Fibroblast of peridontal ligament (primary cell): ENCODE results near the gene KDM4C.
A peak's percentile ranks its signal among the peaks of the same experiment; 100 is the strongest.
"Not testable (repeated sequence)": the region's sequence is repeated elsewhere in the genome, so short reads cannot be mapped to it uniquely, and the experiment has no call there.

Experiments
- DNase-seq: peaks from one replicate; pipeline ENCODE4 v3.0.0-alpha.2; 2010; ENCODE audit errors: extremely low read depth

KDM4C gene

DNA sequence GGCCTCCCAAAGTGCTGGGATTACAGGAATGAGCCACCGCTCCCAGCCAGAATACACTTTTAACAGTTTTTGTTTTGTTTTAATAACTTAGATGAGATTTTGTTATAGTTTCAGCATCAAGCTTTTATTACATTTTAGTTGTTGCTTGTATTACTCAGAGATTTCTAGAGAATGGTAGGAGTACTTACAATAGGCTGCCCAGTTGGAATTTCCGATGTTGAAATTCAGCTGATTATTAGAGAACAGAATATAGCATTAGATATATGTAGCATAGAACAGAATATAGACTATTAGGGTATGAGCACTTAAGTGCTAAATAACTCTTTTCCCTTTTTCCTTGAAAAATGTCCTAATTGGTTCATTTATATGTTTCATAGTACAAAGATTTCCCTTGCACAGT, 6.2 kb downstream of the KDM4C start:
- DNase-seq = no peak

DNA sequence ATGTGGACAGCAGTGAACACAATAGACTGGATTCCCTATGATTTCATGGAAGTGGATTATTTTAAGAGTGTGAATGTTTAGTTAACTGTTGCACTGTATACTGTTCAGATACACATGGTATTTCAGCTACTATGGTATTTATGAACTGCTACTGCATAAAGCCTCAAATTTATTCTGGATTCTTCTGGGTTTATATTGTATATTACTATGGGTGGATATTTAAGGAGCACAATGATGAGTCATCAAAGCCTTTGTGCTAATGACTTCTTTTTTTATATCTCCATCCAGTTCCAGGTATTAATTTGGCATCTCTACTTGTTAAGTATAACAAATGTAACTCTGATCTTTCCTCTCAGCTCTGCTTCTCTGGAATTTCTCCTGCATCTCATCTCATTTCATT, 6.8 kb downstream of the KDM4C start:
- no peak for DNase-seq

DNA sequence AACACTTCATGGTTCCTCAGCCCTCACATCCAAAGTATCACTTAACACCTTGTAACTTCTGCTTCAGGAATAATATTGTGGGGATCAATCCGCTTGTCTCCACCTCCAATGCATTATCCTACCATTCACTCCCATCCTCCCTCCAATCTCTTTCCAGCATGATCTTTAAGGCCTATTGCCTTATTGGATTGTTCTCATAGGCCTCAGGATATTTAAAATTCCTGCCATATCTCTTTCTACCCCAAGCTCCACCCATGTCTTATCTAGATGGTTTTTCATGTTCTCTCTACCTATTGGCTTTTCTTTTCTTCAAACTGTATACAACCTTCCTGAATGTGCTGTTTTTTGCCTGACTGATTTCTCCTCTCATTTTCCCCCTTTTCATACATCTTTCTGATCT, 7.2 kb downstream of the KDM4C start:
- no peak for DNase-seq

DNA sequence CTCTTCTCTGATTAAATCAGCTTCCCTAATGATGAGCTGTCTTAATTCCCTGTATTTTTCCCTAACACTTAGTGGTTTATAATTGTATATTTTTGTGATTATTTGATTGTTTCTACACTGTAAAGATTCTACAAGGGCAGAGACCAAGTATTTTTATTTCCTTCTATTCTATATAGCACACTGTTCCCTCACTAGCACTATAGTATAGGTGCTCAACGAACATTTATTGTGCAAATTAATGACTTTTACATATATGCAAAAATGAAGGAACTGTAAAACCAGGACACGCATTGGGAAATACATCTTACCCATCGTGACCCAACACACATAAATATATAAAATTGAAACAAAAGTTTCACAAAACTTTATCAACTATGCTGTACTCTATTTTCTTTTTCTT, 7.6 kb downstream of the KDM4C start:
- no peak for DNase-seq

DNA sequence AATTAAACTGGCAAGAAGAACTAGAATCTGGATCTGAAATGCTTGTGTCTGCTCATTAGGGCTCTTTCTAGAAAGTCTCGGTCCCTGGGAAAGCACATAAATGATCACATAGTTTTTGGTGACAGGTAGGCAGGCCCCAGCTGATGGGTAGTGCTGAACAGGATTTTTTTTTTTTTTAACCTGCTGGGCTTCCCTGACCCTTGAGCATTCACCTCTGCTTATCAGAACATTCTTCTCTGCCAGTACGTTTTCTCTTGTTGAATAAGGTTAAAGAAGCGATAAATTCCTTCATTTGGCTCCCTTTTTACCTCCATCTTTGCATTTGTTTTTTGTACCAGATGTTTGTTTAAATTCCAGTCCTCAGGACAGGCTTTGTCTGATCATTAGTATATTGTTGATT, 8.8 kb downstream of the KDM4C start:
- no peak for DNase-seq

DNA sequence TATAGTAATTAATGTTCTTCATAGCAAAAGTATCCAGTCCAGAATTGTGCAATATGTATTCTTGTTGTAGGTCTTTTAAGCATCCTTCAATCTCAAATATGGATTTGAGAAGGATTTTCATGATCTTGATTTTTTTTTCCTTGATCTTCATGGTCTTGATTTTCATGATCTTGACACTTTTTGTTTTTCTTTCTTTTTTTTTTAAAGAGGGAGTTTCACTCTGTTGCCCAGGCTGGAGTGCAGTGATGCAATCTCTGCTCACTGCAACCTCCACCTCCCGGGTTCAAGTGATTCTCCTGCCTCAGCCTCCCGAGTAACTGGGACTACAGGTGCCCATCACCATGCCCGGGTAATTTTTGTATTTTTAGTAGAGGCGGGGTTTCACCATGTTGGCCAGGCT, 10.8 kb downstream of the KDM4C start:
- DNase-seq = not testable (repeated sequence)

DNA sequence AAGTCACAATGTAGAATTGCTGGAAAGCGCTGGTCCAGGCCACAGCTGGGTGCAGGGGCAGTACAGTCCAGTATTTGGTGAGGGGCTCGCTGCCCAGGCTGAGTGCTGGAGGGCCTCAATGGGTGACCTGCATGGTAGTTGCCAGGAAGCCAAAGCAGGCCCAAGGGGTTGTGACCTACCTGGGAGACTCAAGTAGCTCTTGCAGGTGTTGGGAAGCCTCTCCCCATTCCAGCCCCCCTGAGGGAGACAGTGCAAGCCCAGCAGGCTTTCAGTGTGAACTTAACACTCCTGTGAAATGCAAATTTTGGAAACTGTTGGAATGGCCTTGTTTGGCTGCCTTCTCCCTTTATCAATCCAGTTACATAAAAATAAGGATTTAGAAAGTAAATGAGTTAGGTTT, 13.9 kb downstream of the KDM4C start:
- DNase-seq = no peak

DNA sequence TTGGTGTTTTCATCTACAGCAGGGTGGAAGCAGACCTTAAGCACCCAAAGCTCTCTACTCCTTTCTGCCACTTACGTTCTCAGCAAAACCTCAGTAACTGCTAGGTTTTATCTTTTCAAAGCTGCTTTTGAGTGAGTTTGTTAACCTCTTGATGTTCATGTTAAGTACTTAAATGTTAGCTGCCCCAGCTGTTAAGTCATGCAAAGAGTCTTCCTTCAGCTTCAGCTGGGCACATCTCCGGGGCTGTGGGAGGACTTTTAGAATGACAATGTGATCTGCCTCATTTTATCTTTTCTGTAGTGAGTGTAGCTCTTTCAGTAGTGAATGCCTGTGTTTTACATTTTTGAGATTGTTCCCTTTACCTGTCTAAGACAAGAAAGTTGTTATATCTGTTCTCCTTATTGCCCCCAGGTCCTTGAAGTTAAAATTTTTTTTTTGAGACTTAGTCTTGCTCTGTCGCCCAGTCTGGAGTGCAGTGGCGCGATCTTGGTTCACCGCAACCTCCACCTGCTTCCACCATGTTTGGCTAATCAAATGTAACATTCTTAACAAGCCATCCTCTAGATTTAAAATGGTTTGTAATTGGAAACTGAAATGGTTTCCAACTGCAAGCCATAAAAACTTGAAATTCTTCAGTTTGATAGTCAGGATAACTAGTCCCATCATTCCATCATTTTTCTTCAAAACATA, 19.6 kb downstream of the KDM4C start:
- DNase-seq = no peak

DNA sequence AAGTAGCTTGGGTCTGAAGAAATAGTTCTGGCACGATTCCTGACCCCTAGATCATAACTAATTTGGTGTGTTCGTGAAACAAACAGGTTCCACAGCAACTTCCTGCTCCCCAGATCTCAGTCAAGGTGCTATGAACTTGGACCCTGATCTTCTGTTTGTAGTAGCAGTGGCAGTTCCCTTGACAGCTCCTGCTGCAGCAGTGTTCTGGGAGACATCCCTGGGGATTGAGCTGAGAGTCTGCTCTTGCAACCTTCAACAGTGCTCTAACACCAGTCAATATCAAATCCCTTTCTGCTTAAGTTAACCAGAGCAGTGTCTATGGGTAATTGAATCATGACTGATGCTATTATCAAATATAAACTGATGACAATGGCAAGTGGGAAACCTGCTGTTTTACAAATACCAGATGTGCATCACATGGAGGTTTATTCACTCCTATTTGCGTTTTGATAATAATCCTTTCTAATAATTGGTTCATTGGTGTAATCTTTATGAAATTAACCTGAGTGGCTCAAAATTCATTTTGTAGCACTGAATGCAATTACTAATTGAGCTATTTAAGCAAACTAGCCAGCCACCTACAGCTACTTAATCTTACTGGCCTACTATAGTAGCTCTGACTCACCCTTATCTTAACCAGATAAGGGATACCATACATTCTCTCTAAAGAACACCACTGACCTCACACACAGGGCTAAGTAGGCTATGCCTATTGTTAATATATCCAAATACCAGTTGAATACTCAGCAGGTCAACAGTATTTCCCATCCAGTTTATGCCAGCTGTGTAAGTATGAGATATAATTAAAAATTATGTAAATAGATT, 21.9 kb downstream of the KDM4C start:
- no peak for DNase-seq

DNA sequence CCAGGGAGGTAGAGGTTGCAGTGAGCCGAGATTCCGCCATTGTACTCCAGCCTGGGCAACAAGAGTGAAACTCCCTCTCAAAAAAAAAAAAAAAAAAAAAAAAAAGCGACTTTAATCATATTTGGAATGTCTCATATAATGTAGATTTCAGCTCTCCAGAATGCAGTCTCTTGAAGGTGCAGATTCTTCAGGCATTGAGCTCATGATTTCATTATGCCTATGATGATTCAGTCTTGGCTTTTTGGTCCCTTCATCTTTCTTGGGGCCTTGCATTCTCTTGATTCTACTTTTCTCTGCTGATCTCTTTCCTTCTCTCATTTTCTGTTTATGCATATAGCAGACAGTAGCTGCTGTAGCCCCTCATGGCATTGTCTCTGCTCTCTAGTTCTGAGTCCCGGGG, 22.9 kb downstream of the KDM4C start:
- DNase-seq = no peak

DNA sequence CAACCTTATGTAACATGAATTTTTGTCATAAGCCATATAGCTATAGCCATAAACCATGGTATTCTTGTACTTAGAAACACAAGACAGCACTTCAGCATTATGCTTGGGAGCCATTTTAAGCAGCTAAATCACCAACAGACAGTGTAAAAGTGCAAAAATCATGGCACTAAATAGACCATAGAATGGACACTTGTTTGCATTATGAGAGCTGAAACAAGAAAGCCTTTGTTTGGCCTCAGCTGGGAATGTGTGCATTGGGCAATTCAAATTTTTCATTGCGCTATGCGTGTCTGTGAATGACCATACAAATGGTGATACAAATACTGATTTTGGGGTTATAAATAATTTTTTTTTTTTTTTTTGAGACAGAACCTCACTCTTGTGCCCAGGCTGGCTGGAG, 23.7 kb downstream of the KDM4C start:
- DNase-seq = no peak

DNA sequence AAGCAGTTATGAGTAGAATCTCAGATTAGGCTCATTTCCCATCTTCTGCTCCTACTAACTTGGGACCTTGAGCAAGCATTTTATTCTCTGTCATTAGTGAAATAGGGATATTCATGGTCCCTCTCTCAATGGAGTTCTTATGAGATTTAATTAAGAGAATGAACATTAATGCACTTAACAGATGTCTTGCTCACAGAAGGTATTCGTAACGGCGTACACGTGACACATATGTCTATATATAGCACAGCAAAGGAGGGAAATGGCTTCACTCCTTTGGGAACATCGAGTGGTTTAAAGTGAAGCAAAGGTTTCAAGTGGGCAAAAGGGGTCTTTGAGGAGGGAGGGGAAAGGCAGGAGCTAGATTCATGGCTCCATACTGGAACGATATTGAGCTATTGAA, 24.6 kb downstream of the KDM4C start:
- DNase-seq = no peak

DNA sequence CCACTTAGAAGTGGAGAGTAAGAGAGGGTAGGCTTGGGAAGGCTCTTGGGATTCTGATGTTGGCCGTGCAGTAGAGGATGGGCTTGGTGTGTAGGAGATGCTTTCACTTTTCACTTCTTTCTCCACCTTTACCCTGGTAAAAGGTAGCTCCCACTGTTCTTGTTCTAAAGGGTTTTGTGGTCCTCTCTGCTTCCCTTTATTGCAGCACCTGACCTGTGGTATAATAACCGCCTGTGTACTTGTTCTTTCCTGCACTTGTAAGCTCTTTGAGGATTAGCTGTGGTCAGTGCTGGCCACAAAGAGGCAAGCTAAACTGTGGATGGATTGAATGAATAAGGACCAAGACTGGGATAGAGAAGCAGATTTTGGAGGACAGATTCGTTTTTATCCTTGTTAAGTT, 25.2 kb downstream of the KDM4C start:
- no peak for DNase-seq

DNA sequence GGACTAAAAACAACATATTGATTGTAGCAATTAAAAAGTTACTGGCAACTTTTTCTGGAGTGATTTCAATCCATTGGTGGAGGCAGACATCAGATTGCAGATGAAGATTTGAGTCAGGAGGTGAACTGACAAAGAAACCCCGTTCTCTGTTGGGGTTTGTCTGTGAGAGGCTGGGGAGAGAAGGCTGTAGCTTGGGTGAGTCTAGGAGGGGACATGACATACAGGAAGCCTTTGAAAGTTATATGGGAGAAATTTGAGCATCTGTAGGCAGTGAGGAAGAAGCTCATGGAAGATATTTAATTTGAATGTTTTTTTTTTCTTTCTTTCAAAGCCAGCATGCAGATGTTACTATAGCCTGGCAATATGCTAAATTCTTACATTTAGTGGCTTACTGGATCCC, 26.0 kb downstream of the KDM4C start:
- no peak for DNase-seq

DNA sequence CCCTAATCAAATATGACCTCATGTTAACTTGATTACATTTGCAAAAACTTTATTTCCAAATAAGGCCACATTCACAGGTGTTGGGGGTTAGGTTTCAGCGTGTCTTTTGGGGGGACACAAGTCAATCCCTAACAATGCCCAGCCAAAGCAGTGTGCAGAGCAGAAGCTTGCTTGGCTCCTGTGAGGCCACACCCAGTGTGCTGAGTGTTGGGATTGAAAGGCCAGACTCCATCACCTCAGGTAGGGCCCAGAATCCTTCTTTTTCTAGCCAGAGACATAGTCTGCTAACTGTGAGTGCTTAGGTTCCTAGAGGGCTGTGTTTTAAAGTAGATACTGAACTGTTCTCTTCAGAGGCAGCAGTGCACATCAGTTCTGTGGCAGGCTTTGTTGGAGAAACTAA, 27.9 kb downstream of the KDM4C start:
- DNase-seq = no peak

DNA sequence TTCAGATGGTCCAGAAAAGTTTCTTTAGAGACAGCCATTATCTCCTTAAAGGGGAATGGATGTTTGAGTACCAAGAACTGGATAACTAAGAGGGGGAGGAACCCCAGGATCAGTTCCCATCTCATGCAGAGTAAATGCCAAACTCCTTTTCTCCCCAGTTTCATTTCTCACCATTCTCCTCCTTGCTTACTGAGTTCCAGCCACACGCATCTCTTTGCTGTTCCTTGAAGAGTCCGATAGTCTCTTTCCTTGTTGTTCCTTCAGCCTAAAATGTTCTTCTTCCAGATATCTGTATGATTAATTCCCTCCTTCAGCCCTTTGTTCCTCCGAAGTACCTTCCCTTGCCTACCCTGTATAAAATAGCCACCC, 30.0 kb downstream of the KDM4C start:
- no peak for DNase-seq

DNA sequence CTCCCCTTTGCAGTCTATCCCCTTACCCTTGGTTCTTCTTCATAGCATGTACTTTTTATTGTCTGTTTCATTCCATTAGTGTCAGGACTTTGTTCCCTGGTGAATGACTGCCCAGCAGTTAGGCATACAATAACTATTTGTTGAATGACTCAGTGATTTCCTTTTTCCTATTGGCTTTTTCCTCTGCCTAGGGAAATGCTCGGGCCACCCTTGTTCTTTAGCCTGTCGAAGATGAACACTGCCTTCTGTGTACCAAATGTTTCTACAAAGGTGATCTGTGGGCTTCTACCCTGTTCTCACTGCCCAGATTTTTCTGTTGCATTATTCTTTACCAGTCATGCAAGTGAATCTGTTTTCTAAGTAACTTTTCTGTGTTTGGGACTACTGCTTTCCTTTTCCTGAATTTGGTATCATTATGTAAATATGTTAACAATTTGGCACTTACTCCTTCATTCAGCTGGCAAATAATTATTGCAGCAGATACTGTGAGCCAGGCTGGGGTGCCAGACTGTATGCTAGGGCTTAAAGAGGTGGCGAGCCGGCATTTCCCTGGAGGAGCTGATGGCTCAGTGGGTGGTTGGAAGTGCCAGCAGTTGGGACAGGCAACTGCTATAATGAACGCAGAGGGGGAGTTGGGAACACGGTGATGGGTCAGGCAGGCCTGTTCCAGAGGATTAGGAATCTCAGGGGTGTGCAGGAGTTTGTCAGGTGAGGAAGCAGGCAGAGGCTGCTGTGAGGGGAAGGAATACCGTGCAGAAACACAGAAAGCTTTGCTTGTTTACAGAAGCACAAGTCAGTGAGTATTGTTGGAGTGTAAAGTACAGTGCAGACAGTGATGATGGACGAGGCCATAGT, 30.6 kb downstream of the KDM4C start:
- peak; percentile 45 for DNase-seq

DNA sequence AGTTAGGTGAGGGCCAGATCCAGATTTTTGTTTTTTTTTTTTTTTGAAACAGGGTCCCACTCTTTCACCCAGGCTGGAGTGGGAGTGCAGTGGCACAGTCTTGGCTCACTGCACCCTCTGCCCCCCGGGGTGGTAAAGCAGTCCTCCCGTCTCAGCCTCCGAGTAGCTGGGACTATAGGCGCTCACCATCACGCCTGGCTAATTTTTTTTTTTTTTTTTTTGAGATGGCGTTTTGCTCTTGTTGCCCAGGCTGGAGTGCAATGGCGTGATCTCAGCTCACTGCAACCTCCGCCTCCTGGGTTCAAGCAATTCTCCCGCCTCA, 31.2 kb downstream of the KDM4C start:
- not testable (repeated sequence) for DNase-seq

DNA sequence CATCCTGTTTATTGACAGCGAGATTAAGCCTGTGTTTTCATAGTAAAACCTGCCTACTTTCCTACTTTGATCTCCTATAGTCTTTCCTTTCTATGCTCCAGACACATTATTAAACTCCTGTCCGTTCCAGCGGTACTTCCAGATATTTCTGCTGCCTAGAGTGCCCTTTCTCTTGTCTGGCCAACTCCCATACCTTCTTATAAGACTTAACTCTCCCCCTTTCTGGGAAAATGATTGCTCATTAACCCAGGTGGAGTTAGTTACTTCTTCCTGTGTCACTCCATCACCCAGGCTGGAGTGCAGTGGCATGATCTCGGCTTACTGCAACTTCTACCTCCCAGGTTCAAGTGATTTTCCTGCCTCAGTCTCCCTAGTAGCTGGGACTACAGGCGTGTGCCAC, 33.1 kb downstream of the KDM4C start:
- DNase-seq = no peak

DNA sequence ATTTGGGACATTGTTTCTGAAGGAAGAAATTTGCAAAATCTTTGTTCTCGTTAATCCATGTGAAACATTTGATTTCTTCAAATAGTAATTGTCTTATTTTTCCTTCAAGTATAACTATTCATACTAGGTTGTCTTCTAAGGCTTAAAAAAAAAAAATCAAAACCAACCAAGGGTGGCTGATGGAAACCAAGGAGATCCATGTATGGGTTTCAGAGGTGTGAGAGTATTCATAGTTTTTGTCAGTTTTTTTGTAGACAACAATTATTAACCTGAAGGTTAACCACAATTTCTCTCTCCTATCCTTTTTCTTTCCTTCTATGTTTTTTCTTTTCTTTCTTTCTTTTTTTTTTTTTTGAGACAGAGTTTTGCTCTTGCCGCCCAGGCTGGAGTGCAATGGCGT, 35.4 kb downstream of the KDM4C start:
- DNase-seq = no peak

DNA sequence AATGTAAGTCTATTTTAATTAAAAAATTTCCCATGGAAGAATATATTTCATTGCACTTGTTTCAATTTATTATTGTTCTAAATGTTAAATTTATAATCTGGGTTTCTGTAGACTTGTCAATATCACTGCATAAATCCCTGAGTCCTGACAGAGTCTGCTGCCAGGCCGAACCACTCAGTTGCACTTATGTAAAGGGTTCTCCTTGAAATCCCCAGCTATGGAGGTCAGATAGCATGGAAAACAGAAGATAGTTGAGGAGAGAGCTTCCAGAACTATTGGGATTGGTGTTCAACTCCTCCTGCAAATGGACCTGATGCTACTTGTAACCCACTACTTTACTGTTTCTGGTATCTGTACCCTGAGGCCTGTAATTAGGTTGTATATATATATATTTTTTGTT, 37.2 kb downstream of the KDM4C start:
- DNase-seq = no peak

DNA sequence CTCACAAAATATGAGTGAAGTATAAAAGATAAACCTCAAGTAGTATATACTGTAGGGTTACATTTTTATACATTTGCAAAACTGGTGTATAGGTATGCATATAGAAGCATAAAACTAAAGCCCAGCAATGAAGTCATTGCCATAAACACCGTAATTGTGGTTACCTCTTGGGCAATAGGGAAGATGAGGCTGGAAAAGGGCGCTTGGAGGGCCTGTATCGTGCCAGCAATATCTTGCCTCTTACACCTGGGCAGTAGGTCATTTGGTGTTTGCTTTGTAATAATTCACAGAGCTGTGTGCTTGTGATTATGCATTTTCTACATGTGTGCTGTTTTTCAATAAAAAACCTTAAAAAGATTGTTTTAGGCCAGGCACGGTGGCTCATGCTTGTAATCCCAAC, 45.2 kb downstream of the KDM4C start:
- DNase-seq = no peak

DNA sequence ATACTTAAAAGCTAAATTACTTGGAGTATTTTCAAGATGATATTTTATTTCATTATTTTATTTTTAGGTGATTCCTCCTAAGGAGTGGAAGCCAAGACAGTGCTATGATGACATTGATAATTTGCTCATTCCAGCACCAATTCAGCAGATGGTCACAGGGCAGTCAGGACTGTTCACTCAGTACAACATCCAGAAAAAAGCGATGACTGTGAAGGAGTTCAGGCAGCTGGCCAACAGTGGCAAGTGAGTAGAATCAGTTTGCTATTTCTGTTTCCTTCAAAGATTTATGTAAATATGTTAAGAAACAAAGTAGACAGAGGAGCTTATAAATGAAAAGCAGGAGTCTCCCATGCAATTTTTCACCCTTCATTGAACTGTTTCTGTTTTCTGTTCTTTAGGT, 47.8 kb downstream of the KDM4C start:
- DNase-seq = peak; percentile 69
